Measurements from ENCODE around the gene GLIPR1.
A peak's percentile ranks its signal among the peaks of the same experiment; 100 is the strongest.
"Not testable (repeated sequence)": the region's sequence is repeated elsewhere in the genome, so short reads cannot be mapped to it uniquely, and the experiment has no call there.

GLIPR1 gene

DNA sequence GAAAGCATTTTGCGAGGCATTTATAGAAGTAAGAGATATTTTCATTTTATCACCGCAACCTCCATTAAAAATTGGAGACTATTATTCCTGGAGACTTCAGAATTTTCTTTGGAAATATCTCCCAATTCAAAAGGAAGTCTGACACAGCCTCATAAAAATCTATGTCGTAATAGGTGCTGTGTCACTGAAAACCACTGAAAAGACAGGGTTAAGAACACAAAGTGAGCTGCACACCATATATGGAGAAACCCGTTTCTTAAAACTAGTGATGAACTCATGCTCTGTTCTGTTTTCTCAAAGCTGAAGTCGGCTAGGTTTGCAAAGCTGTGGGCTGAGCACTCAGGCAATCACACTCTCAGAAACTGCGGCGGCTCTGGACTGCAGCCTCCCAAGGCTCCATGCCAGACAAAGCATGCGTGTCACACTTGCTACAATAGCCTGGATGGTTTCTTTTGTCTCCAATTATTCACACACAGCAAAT lies at the start of gene GLIPR1:
GLIPR1 (plus strand) TSS at position 287 of the 481 bp plus-strand sequence; CDS start at position 413, 126 bp downstream.
- peak; percentile 27 to 91 for DNase-seq

- DNase-seq: no peak
Measured at GRCh38 chr12:75432924-75433323, 47.6 kb upstream of the GLIPR1 start.

DNA sequence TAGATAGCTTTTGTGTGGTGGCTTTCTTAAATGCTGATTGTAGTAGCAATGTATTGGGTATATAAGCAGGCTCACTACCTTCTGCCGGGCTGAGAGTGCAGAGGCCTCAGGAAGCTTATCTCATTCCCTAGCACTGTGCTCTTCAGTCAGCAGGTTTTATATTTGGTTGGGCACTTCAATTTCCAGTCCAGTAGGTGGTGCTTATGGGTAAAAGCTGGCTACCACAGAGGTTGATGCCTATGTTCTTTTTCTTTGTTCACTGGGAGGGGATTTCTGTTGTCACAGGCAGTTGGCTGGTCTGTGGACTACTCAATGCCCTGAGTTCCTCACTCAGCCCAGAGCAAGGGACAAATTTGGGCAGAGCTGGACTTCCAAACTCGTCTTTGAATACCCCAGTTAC lies 43.0 kb upstream of the GLIPR1 start:
- DNase-seq: peak in 1 of 2 donors; percentile 57

DNA sequence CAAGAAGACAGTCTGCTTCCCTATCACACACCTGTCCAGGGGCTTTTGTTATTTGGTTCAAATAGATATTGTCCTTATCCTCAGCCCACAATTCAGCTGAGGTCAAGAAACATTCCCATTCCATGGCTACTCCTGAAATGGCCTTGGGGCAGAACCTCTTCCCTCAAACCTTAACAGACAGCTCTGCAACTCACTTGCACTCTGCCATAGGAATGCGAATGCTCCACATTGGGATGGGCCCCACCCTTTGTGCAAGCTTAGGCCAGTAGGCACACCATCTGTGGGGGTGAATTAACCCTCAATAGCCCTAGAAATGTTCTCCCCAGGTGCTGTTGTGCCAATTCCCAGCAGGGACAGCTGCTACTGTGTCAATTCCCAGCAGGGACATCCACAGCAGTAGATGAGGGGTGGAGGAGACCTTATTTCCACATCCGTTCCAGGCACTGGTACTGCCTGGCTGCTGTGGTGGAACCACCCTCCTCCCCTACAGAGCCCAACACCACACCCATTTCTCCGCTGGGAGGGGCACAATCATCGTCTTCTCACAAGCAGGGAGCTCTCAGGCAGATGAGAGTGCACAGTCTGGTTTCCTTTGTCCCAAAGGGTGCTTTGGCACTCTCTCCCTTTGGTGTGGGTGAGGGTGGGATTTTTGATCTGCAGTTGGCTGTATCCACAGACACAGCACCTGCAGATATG lies 42.3 kb upstream of the GLIPR1 start:
- no peak for DNase-seq

GRCh38 chr12:75439048-75439447 lies 41.5 kb upstream of the GLIPR1 start:
- no peak for DNase-seq

GRCh38 chr12:75439930-75440329 lies 40.6 kb upstream of the GLIPR1 start:
- DNase-seq: no peak

GRCh38 chr12:75441687-75442449 lies 38.7 kb upstream of the GLIPR1 start:
- DNase-seq: not testable (repeated sequence)

- DNase-seq: not testable (repeated sequence)
Measured at GRCh38 chr12:75442454-75442853, 38.1 kb upstream of the GLIPR1 start.

DNA sequence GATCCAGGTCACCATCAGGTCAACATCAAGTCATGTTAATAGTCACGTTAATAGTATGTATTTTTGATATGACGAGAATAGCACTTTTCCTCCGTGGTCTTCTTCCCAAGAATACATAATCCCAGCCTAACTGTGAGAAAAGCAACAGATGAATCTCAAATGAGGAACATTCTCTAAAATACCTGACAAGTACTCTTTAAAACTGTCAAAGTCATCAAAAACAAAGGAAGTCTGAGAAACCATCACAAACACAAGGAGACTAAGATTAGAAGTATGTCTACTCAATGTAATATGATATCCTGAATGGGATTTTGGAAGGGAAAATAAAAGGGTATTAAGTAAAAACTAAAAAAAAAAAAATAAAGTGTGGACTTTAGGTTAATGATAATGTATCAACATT lies 36.8 kb upstream of the GLIPR1 start:
- peak in 1 of 2 donors; percentile 6 for DNase-seq

DNA sequence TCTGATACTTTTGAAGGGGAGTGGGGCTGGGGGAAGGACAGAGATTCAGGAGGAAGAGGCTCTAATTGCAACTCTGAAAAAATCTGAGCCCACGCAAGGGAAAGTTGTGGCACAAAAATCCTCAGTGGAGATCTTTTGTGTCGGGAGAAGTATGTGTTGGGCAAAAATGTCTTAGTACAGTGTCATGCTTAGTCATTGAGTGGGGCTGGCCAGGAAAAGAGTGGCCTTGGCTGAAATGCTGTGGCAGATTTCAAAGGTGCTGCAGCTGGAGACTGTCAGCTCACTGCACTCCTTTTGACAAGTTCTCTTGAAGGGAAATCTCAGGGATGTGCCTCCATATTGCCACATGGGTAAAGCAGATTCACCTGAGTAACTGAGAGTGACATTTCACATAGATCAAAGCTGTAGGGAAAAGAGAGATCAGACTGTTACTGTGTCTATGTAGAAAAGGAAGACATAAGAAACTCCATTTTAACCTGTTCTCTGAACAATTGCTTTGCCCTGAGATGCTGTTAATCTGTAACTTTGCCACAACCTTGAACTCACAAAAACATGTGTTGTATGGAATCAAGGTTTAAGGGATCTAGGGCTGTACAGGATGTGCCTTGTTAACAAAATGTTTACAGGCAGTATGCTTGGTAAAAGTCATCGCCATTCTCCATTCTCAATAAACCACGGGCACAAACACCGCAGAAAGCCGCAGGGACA lies 36.0 kb upstream of the GLIPR1 start:
- peak in 1 of 2 donors; percentile 23 for DNase-seq

- not testable (repeated sequence) for DNase-seq
Measured at GRCh38 chr12:75445137-75445507, 35.4 kb upstream of the GLIPR1 start.

DNA sequence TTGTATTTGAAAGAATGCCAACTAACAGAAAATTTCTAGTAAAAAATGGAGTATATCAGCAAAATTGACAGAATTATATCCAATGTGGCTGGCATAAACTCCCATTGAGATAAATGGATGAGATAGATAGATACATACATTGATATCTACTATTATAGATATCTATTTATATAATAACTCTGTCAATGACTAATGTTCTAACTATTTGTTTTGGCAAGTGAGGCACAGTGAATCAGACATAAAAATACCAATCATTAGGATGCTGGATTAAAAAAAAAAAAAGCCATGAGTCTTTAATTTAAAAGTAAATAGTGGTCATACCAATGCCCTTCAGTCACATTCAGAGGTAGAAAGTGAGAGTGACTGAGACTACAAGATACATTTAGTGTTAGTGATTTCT lies 33.7 kb upstream of the GLIPR1 start:
- no peak for DNase-seq

- DNase-seq: no peak
Measured at GRCh38 chr12:75447691-75448393, 32.7 kb upstream of the GLIPR1 start.

DNA sequence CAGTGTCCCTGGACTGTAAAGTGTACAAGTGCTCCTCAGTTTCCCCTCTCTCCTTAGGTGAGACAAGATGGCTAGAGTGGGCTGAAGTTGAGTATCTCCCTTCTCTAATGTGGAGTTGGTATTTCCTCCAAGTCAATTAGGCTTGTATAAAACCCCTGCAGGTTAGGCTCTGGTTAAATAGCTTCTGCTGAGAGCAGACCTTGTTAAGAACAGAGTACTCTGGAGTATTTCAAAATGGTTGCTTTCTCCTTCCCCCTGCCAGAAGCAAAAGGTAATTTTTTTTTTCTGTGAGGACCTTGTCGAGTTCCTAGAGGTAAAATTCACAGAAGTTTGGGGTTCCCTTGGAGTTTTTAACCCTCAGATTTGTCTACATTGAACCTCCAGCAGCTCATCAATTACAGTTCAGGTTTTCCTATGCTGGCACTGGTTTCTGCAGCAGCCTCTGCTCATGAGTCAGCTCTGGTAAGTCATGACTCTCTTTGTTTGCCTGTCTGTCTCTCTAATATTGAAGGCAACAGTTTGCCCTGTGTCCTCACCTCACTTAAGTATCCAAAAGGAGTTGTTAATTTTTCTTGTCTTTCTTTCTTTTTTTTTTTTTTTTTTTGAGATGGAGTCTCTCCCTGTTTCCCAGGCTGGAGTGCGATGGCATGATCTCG lies 27.8 kb upstream of the GLIPR1 start:
- DNase-seq: peak in 1 of 2 donors; percentile 15

- no peak for DNase-seq
Measured at GRCh38 chr12:75455839-75456238, 24.7 kb upstream of the GLIPR1 start.

DNA sequence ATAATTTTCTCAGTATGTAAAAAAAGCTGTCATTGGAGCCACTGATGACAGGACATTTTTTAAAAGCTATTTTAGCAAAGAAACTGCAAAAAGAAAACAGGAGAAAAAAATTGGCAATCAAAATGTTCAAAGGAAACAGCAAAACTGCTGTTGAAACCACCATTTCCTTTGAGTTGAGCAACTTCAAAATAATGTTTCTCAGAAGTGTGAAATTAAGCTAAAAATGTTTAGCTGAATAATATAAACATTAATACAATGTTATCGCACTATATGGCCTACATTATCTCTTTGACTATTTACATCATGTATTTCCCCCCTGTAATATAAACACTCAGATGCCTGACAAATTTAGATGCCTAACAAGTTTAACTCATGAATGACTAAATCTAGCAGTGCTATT lies 23.4 kb upstream of the GLIPR1 start:
- peak in 1 of 2 donors; percentile 30 for DNase-seq

- DNase-seq: not testable (repeated sequence)
Measured at GRCh38 chr12:75457866-75458265, 22.7 kb upstream of the GLIPR1 start.

GRCh38 chr12:75459755-75460154 lies 20.8 kb upstream of the GLIPR1 start:
- no peak for DNase-seq

DNA sequence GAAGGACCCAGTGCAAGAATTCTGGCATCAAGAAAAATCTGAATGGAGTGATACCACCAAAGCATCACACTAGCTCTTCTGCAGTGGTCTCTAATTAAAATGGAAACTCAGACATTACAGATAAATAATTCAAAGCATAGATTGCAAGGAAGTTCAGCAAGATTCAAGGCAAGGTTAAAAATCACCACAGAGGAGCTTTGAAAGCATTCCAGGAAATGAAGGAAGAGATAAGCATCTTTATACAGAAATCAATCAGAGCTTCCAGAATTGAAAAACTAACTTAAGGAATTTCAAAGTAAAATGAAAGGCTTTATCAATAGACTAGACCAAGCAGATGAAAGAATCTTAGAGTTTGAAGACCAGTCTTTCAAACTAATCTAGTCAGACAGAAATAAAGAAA lies 20.4 kb upstream of the GLIPR1 start:
- DNase-seq: no peak

DNA sequence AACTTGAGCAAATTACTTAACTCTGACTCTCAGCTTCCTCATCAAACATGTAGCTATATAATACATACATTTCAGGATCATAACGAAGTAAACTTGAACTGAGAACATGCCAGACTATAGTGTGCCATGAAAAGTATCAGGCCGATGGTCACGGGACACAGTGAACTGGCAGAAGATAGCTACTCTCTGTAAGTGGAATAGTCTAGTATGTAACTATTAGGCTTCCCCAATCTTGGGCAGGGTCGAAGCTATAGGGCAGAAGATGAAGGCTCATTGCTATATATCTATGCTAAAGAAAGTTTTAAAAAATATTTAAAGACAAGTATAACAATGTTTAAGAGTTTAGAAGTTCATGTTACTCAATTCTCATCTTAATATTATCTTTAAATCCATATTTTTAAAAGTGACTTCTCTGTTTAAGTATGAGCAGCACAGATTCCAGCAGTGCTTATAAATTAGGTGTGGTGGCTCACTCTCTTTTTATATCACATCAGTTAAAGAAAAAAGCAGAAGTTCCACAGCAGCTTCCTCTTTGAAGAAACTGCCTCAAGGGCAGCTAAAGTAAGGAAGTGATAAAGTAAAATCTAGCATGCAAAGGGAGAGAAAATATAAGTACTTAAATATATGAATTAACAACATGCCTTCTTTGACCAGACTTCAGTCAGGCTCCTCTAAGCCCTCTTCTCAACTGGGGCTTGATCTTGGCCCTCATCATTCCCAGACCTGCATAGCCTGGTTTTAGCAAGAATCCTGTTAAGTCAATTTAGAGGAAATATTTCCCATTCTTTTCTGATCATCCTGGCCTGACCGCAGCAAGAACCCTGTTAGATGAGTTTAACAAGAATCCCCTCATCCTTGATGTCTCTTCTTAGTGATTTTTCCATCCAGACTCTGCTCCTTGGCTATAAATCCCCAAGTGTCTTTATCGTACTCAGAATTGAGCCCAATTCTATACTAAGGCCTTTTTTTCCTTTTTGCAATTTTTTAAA lies 8.4 kb upstream of the GLIPR1 start:
- peak in 1 of 2 donors; percentile 87 for DNase-seq

- DNase-seq: no peak
Measured at GRCh38 chr12:75474116-75474515, 6.4 kb upstream of the GLIPR1 start.
